ENCODE data around the gene GNAI3. TPM values are rescaled to one million over a fixed set of nuclear protein-coding genes. Genes with fewer than 3 reads are reported as not detected.
A peak's percentile ranks its signal among the peaks of the same experiment; 100 is the strongest.

Gene GNAI3
- total RNA-seq, 1 experiment from 2014 or later, result 10.0 TPM

GRCh38 chr1:109661391-109661790 lies 113.0 kb downstream of the GNAI3 start:
- H4K20me1 ChIP-seq (ENCODE audit: insufficient read depth), result no peaks in the 10 kb centered on the region
- peaks cover 48% of the 10 kb centered on the region for H3K4me1 ChIP-seq (replicated peaks; ENCODE audit: insufficient read depth)
- intact Hi-C loops (cut with micrococcal nuclease; ENCODE audit: unreplicated experiment), result no loop called here
- no TSS peak for BruUV-seq (replicated peaks)
- no peak overlapping the region for H3K27ac ChIP-seq
- H3K36me3 ChIP-seq (ENCODE audit: low read depth), result no peaks in the 10 kb centered on the region
- peaks cover 22% of the 10 kb centered on the region; the same call in 1 of the 2 replicates for H3F3A ChIP-seq (ENCODE audit: insufficient read depth, low read depth)
- DNase-seq, result no peak
- no peak overlapping the region for H3K4me2 ChIP-seq
- H3K9me3 ChIP-seq (ENCODE audit: insufficient read depth, low read depth), result no peaks in the 10 kb centered on the region
- TF ChIP-seq CTCF (conservative IDR thresholded peaks at IDR 0.05) (no peak), EZH2 (IDR thresholded peaks at IDR 0.05; ENCODE audit: low read depth) (no peak)
- H3K27me3 ChIP-seq (ENCODE audit: insufficient read depth, low read depth), result no peaks in the 10 kb centered on the region
- H3K4me3 ChIP-seq, result no peak overlapping the region
- ChIA-PET CTCF (interaction anchor here (0.6 kb wide), 2 partner anchors 11 to 237 kb away, joined by 3 read pairs; no protein-coding TSS in a partner anchor), POLR2A (ENCODE audit: unreplicated experiment) (no interaction called here)
- H3K79me2 ChIP-seq (ENCODE audit: low read depth), result no peaks in the 10 kb centered on the region
- H3K9me2 ChIP-seq (ENCODE audit: insufficient read depth), result no peaks in the 10 kb centered on the region
- no peak overlapping the region for H2AFZ ChIP-seq

- no peak for DNase-seq
- no peak overlapping the region for H2AFZ ChIP-seq
- TF ChIP-seq CTCF (conservative IDR thresholded peaks at IDR 0.05), result no peak
- no peak for TF ChIP-seq EZH2 (IDR thresholded peaks at IDR 0.05; ENCODE audit: low read depth)
- no peaks in the 10 kb centered on the region for H3K36me3 ChIP-seq (ENCODE audit: low read depth)
- H3K4me1 ChIP-seq (replicated peaks; ENCODE audit: insufficient read depth), result peaks cover 28% of the 10 kb centered on the region
- H3K9me3 ChIP-seq (ENCODE audit: insufficient read depth, low read depth), result no peaks in the 10 kb centered on the region
- H3F3A ChIP-seq (ENCODE audit: insufficient read depth, low read depth), result 0 out of 2 replicates have a peak, but pooled peaks cover 8% of the 10 kb centered on the region
- no peak overlapping the region for H3K4me3 ChIP-seq
- CTCF ChIA-PET, result no interaction called here
- H3K79me2 ChIP-seq (ENCODE audit: low read depth), result no peaks in the 10 kb centered on the region
- peak overlapping the region; percentile 29 for H3K27ac ChIP-seq
- BruUV-seq (replicated peaks), result no TSS peak
- H3K27me3 ChIP-seq (ENCODE audit: insufficient read depth, low read depth), result no peaks in the 10 kb centered on the region
- no peaks in the 10 kb centered on the region for H3K9me2 ChIP-seq (ENCODE audit: insufficient read depth)
- POLR2A ChIA-PET (ENCODE audit: unreplicated experiment), result no interaction called here
- H4K20me1 ChIP-seq (ENCODE audit: insufficient read depth), result no peaks in the 10 kb centered on the region
- intact Hi-C loops (cut with micrococcal nuclease; ENCODE audit: unreplicated experiment), result no loop called here
- peak overlapping the region; percentile 3; the same call in 1 of the 2 replicates for H3K4me2 ChIP-seq
Observed at GRCh38 chr1:109664671-109665070, 116.3 kb downstream of the GNAI3 start.

GRCh38 chr1:109667452-109668122 lies 119.2 kb downstream of the GNAI3 start, which contains the start of gene GSTM2:
TSS of gene GSTM2 (plus strand) at chr1:109668057. CDS start at chr1:109668116, 59 bp downstream.
- Histone ChIP-seq H3K4me1 (replicated peaks; ENCODE audit: insufficient read depth) (peaks cover 19% of the 10 kb centered on the region), H3K4me2 (no peak within 1 kb of the TSS), H3K4me3 (no peak within 1 kb of the TSS), H4K20me1 (ENCODE audit: insufficient read depth) (no peaks in the 10 kb centered on the region), H3K79me2 (ENCODE audit: low read depth) (no peaks in the 10 kb centered on the region), H3K27me3 (ENCODE audit: insufficient read depth, low read depth) (no peaks in the 10 kb centered on the region), H3K27ac (no peak within 1 kb of the TSS), H3F3A (ENCODE audit: insufficient read depth, low read depth) (peaks cover 8% of the 10 kb centered on the region; the same call in 1 of the 2 replicates), H3K9me3 (ENCODE audit: insufficient read depth, low read depth) (no peaks in the 10 kb centered on the region), H2AFZ (no peak within 1 kb of the TSS), H3K36me3 (ENCODE audit: low read depth) (no peaks in the 10 kb centered on the region), H3K9me2 (ENCODE audit: insufficient read depth) (no peaks in the 10 kb centered on the region)
- POLR2A ChIA-PET (ENCODE audit: unreplicated experiment), result no interaction called here
- CTCF ChIA-PET, result no interaction called here
- TF ChIP-seq EZH2 (IDR thresholded peaks at IDR 0.05; ENCODE audit: low read depth) (no peak), CTCF (conservative IDR thresholded peaks at IDR 0.05) (no peak)
- BruUV-seq (replicated peaks), result no TSS peak
- intact Hi-C loops (cut with micrococcal nuclease; ENCODE audit: unreplicated experiment), result no loop called here
- DNase-seq, result no peak

Other genes starting within 250 kb of the GNAI3 start
- gene MYBPHL, start 241.6 kb upstream of the GNAI3 start, total RNA-seq (2021), result not detected in 2 replicates
- gene SORT1, start 150.7 kb upstream of the GNAI3 start, total RNA-seq (2021), result 25.7 and 27.9 TPM in 2 replicates
- gene PSMA5, start 122.2 kb upstream of the GNAI3 start, total RNA-seq (2021), result 168 and 172 TPM in 2 replicates
- 0.09 and 0.28 TPM in 2 replicates for gene SYPL2, start 82.1 kb upstream of the GNAI3 start, total RNA-seq (2021)
- 4.7 and 5.7 TPM in 2 replicates for gene ATXN7L2, start 64.7 kb upstream of the GNAI3 start, total RNA-seq (2021)
- gene CYB561D1, start 54.5 kb upstream of the GNAI3 start, total RNA-seq (2021), result 11.6 and 11.7 TPM in 2 replicates
- 4.1 and 4.2 TPM in 2 replicates for gene AMIGO1, start 38.9 kb upstream of the GNAI3 start, total RNA-seq (2021)
- gene GPR61, start 8.7 kb upstream of the GNAI3 start, total RNA-seq (2021), result not detected in 2 replicates
- gene GNAT2, start 71.0 kb downstream of the GNAI3 start, total RNA-seq (2021), result 0.52 and 0.63 TPM in 2 replicates
- gene AMPD2, start 71.2 kb downstream of the GNAI3 start, total RNA-seq (2021), result 66.7 and 78.6 TPM in 2 replicates
- 38.8 and 52.0 TPM in 2 replicates for gene GSTM4, start 107.5 kb downstream of the GNAI3 start, total RNA-seq (2021)
- 9.3 and 10.2 TPM in 2 replicates for gene GSTM2, start 119.4 kb downstream of the GNAI3 start, total RNA-seq (2021)
- gene GSTM1, start 139.2 kb downstream of the GNAI3 start, total RNA-seq (2021), result not detected in 2 replicates
- gene GSTM5, start 163.6 kb downstream of the GNAI3 start, total RNA-seq (2021), result not detected in 2 replicates
- gene GSTM3, start 192.4 kb downstream of the GNAI3 start, total RNA-seq (2021), result 101 and 110 TPM in 2 replicates
- 0.68 and 1.2 TPM in 2 replicates for gene EPS8L3, start 215.3 kb downstream of the GNAI3 start, total RNA-seq (2021)

Data from PC-9 (cell line).